ENCODE data around the gene SMG7. TPM values are rescaled to one million over a fixed set of nuclear protein-coding genes. Genes with fewer than 3 reads are reported as not detected.

Gene SMG7
- total and polyA plus RNA-seq, 12 donors: 15.4 to 54.4 (median 34.9) TPM

- Histone ChIP-seq H3K9me3 (replicated peaks in 1 of 3) (no peaks in the 10 kb centered on the region), H3K27ac (no peak overlapping the region), H3K36me3 (replicated peaks in 1 of 2) (no peaks in the 10 kb centered on the region), H3K4me3 (no peak overlapping the region), H3K27me3 (no peaks in the 10 kb centered on the region), H3K4me1 (replicated peaks in 1 of 2) (peaks cover 0 to 4% of the 10 kb centered on the region in 2 donors)
- DNase-seq: no peak
- 59 to 66% (median 61%) methylated on average over 2 of the region's 2 CpGs for WGBS, 4 donors
- intact Hi-C loops (cut with DNase I): no loop called here
- TF ChIP-seq CTCF (IDR thresholded peaks at IDR 0.05): no peak
- no peak for TF ChIP-seq POLR2A (IDR thresholded peaks at IDR 0.05)
Observed at GRCh38 chr1:183466781-183467180, 5.5 kb upstream of the SMG7 start.

- intact Hi-C loops (cut with DNase I): no loop called here
- no peaks in the 10 kb centered on the region for H3K9me3 ChIP-seq (replicated peaks in 1 of 3)
Observed at GRCh38 chr1:183467687-183468086, 4.6 kb upstream of the SMG7 start.

GRCh38 chr1:183470147-183470960, 1.9 kb upstream of the SMG7 start:
- TF ChIP-seq CTCF (IDR thresholded peaks at IDR 0.05) (peak; percentile 20 to 62 (median 48)), POLR2A (IDR thresholded peaks at IDR 0.05) (peak in 1 of 2 donors; percentile 58)
- intact Hi-C loops (cut with DNase I): loop anchor here in 1 of 2 donors (5.0 kb wide), 1 partner anchor 157 kb away; no protein-coding TSS in a partner anchor
- Histone ChIP-seq H3K4me1 (replicated peaks in 1 of 2) (peaks cover 7 to 19% of the 10 kb centered on the region in 2 donors), H3K4me3 (peak overlapping the region in 3 of 4 donors; percentile 19 to 87 (median 87)), H3K27ac (peak overlapping the region; percentile 85 to 99 (median 97)), H3K9me3 (replicated peaks in 1 of 3) (no peaks in the 10 kb centered on the region), H3K27me3 (no peaks in the 10 kb centered on the region), H3K36me3 (replicated peaks in 1 of 2) (no peaks in the 10 kb centered on the region)
- DNase-seq: peak; percentile 84 to 93 (median 87)
- WGBS, 4 donors: 0 to 1% (median 1%) methylated on average over 26 of the region's 26 CpGs

More at GRCh38 chr1:183467687-183468086, 4.6 kb upstream of the SMG7 start:
- H3K36me3 ChIP-seq (replicated peaks in 1 of 2): no peaks in the 10 kb centered on the region
- peaks cover 0 to 4% of the 10 kb centered on the region in 2 donors for H3K4me1 ChIP-seq (replicated peaks in 1 of 2)
- no peak overlapping the region for H3K27ac ChIP-seq
- no peaks in the 10 kb centered on the region for H3K27me3 ChIP-seq
- no peak for TF ChIP-seq CTCF (IDR thresholded peaks at IDR 0.05)
- no peak for TF ChIP-seq POLR2A (IDR thresholded peaks at IDR 0.05)
- WGBS, 4 donors: 49 to 67% (median 66%) methylated on average over 1 of the region's 1 CpG
- H3K4me3 ChIP-seq: no peak overlapping the region
- no peak for DNase-seq

GRCh38 chr1:183470961-183471742, 1.1 kb upstream of the SMG7 start:
- Histone ChIP-seq H3K27ac (peak overlapping the region; percentile 85 to 99 (median 97)), H3K36me3 (replicated peaks in 1 of 2) (no peaks in the 10 kb centered on the region), H3K4me3 (peak overlapping the region; percentile 19 to 87 (median 56)), H3K27me3 (no peaks in the 10 kb centered on the region), H3K4me1 (replicated peaks in 1 of 2) (peaks cover 7 to 25% of the 10 kb centered on the region in 2 donors), H3K9me3 (replicated peaks in 1 of 3) (no peaks in the 10 kb centered on the region)
- 0% methylated on average over 18 to 47 of the region's 47 CpGs for WGBS, 4 donors
- intact Hi-C loops (cut with DNase I): loop anchor here in 1 of 2 donors (5.0 kb wide), 1 partner anchor 156 kb away; no protein-coding TSS in a partner anchor
- peak; percentile 63 to 84 (median 74) for DNase-seq
- peak in 3 of 6 experiments; percentile 6 to 15 (median 12) for TF ChIP-seq CTCF (IDR thresholded peaks at IDR 0.05)
- peak in 1 of 2 donors; percentile 50 for TF ChIP-seq POLR2A (IDR thresholded peaks at IDR 0.05)

Data from adrenal gland (tissue), 12 donors.